Subcutaneous adipose tissue (tissue), 4 donors: ENCODE data around the gene KRTAP13-2. TPM values are rescaled to one million over a fixed set of nuclear protein-coding genes. Genes with fewer than 3 reads are reported as not detected.

Experiments
- total RNA-seq, 4 donors: library from RNA; depleted of rRNA; stranded (reverse); fragments of >200 nt; gene quantifications; one replicate each; pipeline ENCODE4 v1.1.0, GENCODE V29; 2016
- TF ChIP-seq, protein P1 (sequence below): fragments of 450-650 bp; IDR thresholded peaks from one replicate; pipeline ENCODE4 v1.5.1; 2016; ENCODE audit warnings: low read depth, mild to moderate bottlenecking, control low read depth, antibody characterized with exemption, moderate library complexity

The KRTAP13-2 gene
- total RNA-seq, 4 donors from 2014 or later: not detected

DNA sequence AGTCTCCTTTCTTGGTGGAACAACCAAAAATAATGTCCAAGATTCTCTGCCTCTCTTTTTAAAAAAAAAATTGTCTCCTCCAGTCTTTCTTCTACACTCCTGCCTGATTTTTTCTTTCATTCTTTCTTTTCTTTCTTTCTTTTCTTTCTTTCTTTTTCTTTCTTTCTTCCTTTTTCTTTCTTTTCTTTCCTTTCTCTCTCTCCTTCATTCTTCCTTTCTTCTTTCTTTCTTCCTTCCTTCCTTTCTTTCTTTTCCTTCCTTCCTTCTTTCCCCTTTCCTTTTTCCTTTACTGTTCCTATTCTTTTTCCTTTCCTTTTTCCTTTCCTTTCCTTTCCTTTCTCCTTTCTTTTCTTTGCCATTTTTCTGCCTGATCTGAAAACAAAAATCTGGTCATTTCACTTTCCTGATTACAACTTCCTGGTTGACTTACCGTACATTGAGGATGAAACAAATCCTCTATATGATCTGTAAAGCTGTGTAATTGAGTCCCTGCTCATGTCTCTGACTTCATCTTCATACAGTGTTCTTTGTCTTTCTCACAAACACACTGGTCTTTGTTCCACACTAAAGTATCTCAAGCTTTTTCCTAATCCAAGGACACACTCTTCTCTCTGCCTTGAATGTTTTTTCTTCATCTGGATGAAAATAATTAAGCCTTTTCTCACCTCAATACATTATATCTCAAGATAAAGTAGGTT, 17.6 kb downstream of the KRTAP13-2 start:
- TF ChIP-seq, protein P1, sequence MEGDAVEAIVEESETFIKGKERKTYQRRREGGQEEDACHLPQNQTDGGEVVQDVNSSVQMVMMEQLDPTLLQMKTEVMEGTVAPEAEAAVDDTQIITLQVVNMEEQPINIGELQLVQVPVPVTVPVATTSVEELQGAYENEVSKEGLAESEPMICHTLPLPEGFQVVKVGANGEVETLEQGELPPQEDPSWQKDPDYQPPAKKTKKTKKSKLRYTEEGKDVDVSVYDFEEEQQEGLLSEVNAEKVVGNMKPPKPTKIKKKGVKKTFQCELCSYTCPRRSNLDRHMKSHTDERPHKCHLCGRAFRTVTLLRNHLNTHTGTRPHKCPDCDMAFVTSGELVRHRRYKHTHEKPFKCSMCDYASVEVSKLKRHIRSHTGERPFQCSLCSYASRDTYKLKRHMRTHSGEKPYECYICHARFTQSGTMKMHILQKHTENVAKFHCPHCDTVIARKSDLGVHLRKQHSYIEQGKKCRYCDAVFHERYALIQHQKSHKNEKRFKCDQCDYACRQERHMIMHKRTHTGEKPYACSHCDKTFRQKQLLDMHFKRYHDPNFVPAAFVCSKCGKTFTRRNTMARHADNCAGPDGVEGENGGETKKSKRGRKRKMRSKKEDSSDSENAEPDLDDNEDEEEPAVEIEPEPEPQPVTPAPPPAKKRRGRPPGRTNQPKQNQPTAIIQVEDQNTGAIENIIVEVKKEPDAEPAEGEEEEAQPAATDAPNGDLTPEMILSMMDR: no peak

DNA sequence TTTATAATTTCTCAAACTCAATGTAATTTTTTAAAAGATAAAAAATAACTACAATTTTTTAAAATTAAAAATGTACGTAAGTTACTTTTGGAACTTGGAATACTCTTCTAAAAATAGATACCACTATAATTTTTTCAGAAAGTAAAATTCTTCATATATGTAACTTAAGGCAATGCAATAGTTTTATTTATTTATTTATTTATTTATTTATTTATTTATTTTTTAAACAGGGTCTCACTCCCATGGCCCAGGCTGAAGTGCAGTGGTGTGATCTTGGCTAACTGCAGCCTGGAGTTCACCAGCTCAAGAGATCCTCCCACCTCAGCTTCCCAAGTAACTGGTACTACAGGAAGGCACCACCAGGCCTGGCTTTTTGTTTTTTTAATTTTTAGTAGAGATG, 20.5 kb downstream of the KRTAP13-2 start:
- TF ChIP-seq, protein P1: no peak

GRCh38 chr21:30349572-30349971, 22.5 kb downstream of the KRTAP13-2 start:
- TF ChIP-seq, protein P1: no peak

DNA sequence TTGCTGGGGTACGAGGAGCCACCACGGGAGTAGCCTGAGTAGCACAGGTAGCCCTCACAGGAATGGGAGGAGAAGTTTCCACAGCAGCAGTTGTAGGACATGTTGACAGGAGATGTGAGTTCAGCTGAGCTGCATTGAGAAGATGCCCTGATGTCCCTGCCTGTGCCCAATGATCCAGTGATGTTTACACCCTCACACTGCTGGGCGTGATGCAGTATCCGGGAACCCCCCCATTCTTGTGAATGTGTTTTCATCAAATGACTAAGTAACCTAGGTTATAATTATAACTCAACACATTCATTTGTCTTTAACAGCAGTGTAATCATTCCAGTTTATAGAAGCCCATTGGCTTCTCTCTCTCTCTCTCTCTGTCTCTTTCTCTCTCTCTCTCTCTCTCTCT, 23.6 kb downstream of the KRTAP13-2 start, which contains the start of gene KRTAP23-1:
Gene KRTAP23-1, minus strand, starts transcription at position 101 of the 400 bp plus-strand sequence. Its CDS starts 0 bp downstream, at position 101.
- TF ChIP-seq, protein P1: no peak

DNA sequence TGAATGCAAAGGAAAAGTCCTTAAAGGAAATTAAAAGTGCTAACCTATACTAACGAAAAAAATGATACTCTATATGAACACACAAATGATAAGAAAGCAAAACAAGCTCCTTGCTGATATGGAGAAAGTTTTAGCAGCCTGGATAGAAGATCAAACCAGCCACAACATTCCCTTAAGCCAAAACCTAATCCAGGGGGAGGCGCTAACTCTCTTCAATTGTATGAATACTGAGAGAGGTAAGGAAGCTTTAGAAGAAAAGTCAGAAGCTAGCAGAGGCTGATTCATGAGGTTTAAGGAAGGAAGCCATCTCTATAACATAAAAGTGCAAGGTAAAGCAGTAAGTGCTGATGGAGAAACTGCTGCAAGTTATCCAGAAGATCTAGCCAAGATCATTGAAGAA, 27.1 kb downstream of the KRTAP13-2 start:
- TF ChIP-seq, protein P1: no peak

DNA sequence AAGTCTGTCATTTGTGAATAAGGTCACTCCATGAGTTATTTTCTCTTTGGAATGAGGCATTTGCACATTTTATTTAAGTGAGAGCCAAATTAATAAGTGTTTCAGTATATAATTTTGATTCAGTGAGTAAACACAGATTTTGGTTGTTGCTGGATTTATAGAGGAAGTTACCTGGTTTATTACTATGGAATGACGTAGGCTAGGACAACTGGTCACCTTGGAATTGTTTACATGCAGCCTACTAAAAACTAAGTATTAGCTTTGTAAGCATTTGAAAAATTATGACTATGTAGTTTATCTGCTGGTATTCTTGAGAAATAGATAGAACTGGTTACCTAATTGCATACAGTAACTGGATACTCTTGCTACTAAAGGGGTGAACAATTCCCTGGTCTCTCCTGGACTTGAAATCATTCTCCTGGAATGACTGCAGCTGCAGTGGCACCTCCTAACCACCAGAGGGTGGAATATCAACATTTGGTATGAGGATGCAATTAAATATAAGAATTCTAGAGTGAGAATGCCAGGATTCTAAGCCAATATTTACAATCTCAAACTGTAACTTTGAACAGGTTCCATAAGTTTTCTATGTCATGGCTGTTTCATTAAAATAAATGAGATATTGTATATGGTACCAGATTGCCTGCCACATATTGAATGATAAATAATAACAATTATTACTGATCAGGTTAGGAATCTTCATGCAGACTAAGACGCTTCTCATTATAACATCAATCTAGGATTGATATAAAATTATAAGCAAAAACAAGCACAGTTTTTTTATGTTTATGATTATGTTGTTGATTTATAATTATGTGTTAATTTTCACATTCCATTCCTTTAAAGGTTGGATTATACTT, 31.1 kb downstream of the KRTAP13-2 start:
- TF ChIP-seq, protein P1: no peak

DNA sequence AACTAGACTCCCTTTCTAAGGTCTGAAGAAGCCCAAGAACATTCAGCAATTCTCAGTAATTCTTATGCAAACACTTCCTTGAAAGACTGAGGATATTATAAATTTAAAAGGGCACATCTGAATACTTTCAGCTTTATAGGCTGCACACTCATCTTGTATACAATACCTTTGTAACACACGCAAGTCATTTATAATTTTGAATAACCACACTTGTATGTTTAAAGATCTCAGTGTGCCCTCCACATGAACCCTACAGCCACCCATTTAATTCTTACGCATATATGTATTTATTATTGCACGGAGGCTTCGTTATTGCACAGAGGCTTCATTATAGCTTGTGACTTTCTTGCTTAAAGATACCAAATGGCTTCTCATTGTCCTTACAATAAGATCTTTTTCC, 33.4 kb downstream of the KRTAP13-2 start:
- TF ChIP-seq, protein P1: no peak
